GM21619 (cell line): ENCODE measurements around the gene PTPN20.
A peak's percentile ranks its signal among the peaks of the same experiment; 100 is the strongest.

Source experiments
- ATAC-seq: cut with Tn5 transposase; IDR thresholded peaks from one replicate; pipeline ENCODE4 v1.9.1; 2021; ENCODE audit not compliant: unreplicated experiment

PTPN20 gene

DNA sequence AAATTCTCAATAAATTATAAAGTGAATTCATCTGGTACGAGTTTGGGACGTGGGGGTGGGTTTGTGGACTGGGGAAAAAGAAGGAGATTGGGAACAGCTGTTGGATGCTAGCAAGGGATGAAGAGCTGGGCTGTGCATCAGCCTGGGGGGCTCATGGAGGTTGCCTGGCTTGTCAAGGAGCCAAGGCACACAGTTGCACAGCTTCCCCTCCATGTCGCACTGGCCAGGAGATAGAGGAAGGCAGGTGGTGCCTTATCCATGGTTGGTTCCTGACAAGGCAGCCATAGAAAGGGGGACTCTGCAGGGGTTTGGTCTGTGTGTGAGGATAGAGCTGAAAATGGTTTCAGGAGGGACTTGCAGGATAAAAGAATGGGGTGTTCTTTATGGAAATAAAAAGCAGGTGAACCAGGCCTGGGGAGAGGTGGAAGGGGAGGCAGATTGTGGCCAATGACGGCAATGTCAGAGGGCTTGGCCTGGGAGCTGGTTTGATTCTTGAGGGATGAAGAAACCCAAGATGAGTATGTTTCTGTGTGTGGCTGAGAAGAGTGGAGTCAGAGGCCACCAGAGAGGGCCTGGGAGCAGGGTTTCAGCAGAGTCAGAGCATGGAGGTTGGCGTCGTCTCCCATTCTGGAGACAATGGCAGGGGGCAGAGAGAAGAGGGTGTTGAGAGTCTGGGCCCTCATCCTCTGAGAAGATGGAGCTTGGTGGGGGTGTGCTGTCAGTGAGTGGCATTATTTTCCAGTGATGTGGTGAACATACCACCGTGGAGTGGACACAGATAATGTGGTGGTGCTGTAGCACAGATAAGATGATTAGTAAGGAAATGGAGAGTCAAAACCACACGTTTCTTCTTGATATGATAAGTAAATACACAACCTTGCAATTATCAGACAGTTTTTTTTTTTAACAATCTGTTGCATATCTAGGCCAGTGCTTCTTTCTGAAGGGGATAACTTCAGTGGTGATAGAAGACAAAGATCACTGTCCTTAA, 108.2 kb downstream of the PTPN20 start:
- no peak for ATAC-seq

DNA sequence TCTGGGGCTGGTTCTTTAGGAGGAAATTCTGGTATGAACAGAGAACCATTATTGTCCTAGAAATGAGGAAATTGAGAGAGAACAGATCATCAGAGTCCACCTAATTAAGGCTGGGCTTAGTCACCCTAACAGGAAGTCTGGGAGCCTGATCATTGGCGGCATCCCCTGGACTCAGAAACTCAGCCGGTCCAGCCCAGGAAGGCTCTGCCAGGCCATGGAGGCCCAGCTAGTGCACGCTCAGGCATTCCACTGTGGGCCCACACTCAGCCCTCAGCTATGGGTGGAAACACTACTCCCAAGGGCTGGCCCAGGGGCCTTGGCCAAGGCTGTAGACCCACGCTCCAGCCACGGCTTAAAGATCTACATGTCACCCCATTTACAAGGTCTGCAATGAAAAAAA, 109.2 kb downstream of the PTPN20 start:
- ATAC-seq, result no peak

DNA sequence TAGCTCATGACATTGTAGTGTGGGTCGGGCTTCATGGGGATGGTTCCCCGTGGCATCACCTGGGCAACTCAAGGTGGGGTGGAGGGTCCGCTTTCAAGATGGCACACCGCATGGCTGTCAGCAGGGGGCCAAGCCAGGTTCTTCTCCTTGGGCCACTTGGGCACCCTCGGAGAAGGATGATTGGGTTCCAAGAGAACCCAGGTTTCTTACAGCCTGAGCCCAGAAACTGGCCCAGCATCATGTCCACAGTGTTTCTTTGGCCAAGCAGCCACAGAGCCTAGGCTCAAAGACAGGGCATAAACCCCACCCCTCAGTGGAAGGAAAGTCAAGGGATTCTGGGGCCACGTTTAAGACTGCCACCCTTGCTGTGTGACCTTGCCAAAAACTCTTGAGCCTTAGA, 110.6 kb downstream of the PTPN20 start:
- ATAC-seq, result no peak

- no peak for ATAC-seq
Measured at GRCh38 chr10:47022311-47023131, 111.3 kb downstream of the PTPN20 start.

DNA sequence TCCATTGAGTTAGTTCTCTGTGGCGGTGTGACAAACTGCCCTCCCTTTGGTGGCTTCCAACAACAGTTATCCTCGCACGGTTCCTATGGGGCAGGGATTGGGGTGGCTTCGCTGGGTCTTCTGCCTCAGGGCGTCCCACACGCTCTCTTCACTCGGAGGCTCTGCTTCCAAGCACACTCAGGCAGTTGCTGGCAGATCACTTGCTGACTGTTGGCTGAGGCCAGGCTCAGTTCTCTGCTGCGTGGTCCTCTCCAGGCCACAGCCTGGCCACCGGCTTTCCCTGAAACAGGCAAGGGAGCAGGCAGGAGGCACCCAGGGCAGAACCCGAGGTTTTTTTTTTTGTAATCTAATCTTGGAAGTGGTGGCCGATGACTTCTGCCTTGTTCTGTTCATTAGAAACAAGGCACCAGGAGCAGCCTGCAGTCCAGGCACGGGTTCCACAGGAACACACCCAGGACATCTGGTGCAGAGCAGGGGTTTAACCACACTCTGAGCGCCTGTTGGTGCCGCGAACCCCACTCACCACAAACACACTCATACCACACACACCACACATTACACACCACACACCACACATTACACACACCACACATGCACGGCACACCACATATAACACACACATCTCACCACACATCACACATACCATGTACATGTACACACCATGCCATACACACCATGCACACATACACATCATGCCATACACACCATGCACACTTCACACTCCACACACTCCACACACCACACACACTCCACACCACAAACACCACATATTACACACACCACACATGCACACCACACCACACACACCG, 112.2 kb downstream of the PTPN20 start:
- ATAC-seq, result no peak

DNA sequence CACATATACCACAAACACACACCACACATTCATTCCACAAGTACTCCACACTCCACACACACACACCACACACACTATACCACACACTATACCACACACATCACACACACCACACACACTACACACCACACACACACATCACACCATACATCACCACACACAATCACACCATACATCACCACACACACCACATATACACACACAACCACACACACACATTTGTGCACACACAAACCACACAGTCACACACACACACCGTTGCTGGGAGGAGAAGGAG, 112.8 kb downstream of the PTPN20 start:
- ATAC-seq, result no peak

DNA sequence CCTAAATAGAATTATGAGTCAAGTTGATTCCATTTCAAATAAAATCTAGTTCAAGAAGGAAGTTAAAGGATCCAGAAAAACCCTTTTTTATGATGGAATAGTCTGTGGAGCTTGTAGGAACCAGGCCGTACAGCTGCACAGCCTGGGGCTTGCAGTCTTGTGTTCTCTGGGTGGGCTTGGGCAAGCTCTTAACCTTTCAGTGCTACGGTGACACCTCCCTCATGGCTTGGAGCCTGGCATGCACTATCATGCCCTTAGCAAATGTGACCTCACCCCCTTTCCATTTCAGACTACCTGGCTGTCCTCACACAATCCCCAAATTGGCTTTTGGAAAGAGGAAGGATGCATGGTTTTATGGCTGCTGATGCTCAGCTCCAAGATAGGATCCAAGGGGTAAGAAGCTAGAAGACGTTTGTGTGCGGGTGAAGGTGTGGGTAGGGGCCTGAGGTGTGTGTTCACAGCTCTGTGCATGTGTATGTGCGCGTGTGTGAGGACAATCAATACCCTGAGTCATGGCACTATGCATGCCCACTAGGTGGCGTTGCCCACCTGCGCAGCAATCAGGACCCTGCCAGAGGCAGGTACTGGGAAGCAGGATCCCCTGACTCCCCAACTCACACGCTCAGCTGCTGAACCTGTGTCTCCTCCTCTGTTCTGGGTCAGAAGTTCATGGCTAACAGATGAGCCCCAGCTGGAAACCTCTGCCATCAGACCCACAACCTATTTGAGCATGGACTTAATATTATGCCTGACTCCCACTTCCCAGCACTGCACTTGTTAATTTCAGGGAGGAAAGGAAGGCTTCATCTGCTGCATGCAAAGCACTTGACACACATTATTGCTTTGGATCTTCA, 113.4 kb downstream of the PTPN20 start:
- ATAC-seq, result peak; percentile 66

GRCh38 chr10:47025253-47025539, 114.0 kb downstream of the PTPN20 start:
- no peak for ATAC-seq

DNA sequence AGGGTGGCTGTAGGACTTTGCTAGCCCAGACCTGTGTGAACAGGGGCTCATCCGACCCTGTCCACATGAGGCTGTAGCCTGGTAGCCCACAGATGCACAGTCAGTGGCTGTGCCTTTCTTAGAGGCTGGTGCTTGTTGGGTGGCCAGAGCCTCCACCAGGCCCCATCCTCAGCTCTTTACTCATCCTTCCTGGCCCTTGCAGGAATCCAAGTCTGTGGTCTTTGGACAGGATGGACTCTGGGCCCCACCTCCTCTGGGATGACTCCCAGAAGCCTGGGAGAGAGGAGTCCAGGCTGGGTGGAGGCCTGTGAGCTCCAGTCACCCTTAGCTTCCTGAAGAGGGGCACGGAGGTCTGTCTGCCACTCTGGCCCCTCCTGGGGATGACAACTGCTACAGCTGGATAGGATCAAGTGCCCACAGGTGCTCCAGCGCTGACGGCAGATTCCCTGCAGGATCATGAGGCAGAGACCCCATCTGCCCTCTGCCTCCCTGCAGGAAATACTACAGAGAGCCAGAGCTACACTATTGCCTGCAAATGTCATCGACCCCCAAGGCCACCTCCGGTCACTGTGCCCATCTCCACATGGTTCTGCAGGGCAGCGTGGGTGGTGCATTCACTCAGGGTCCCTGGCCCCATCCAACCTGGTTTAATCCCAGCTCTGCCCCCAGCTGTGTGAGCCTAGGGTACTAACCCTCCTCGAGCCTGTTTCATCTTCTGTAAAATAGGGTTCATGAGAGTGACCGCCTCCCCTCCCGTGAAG, 114.5 kb downstream of the PTPN20 start:
- no peak for ATAC-seq

DNA sequence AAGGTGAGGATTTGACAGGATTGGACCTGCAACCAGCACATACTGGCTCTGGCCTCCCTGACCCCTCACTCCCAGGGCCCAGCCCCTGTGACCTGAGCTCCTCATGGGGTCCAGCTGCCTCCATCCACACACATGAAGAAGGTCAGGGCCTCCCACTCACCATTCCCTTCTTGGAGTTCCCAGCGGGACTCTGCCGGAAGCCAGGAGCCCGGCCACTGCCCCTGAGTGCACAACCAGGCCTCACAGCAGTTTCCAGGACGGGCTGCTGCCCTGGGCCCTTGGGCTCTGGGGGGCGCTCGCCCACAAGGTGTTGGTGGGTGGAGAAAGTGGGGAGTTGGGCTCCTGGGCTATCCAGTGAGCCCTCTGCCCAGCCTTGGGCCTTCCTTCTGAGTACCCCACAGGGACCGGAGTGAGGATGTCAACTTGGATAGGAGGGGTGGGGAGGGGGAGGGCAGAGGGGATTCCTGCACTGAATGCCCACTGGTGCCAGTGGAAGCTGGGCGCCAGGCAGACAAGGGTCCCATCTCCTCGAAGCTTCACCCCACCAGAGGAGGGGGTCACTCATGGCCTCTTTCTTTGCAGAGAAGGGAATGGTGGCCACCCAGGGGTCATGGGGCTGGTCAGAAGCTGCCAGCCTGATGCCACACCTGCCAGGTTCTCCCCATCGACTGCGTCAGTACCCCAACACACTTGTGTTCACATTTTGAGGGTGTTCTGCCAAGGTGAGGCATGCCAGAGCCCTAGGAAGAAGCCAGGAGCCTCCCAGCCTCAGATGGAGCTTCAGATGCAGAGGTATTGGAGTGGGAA, 115.3 kb downstream of the PTPN20 start:
- no peak for ATAC-seq

- no peak for ATAC-seq
Measured at GRCh38 chr10:47027108-47027783, 116.0 kb downstream of the PTPN20 start.

DNA sequence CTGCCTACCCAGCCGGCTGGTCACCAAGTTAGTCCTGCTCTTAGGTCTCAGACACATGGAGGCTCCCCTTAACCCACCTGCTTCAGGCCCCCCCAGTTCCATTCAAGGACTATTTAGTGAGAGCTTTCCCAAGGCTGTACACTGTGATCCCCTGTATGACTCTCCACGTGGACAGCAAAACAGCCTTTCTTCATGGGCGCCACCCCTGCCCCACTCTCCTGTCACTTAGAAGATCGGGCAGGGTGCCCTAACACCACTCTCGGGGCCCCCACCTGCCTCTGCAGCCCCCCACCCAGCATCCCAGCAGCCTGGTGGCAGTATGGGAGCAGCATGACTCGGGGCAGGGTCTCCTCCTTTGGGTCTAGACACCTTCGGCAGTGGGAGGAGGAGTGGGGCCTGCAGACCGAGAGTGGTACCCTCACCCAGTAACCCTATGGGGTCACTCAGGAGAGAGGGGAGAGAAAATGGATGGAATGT, 116.6 kb downstream of the PTPN20 start:
- ATAC-seq, result no peak

GRCh38 chr10:47028466-47028865, 117.2 kb downstream of the PTPN20 start:
- no peak for ATAC-seq

DNA sequence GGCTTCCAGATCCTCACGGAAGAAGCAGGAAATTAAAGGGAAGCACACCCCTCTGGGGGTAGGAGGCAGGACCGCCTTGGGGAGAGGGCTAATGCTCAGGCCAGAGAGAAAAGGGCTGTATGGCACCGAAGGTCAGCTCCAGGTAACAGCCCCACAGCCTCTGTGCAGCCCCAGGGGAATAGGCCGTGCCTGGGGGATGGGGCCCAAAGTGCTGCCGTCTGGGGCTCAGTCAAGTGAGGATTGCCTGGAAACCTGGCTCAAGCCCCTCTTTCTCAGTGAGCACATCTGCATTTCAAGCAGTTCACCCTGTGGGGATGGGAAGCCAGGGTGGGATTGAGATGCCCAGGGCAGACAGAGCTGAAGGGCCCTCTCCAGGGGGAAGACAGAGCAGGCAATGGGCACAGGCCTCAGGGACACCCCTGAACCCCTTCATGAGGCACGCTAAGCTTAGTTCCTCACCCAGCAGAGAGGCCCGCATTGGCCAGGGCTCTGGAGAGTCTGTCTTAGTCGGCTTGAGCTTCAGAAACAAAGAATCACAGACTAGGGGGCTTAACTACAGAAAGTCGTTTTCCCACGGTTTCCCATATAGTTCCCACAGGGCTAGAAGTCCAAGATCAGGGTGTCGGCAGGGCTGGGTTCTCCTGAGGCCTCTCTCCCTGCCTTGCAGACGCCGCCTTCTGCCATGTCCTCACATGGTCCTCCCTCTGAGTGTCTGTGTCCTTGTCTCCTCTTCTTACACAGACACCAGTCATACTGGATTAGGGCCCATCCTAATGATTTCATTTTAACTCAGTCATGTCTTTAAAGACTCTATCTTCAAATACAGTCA, 118.2 kb downstream of the PTPN20 start:
- ATAC-seq, result no peak

DNA sequence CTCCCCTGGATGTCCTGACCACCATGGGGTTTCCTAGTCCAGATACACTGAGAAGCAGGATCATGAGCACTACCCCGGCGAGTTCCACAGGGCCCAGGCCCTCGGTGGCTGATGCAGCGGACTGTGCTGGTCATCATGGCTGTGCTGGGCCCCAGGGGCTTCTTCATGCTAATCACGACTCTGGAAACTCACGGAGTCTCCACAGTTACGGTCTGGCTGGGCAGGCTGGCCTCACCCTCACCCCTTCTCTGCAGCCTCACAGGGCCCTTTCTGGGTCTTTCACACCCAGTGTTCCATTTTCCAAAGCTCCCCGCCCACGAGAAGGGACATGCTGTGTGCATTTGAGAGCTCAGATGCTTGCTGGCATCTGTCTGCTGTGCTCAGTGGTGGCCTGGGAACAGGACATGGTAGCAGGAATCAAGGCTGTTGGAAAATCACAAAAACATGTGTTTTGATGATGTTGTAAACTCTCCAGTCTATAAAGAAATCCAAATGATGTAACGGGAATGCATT, 119.0 kb downstream of the PTPN20 start:
- ATAC-seq, result no peak

GRCh38 chr10:47031211-47031900, 120.1 kb downstream of the PTPN20 start:
- ATAC-seq, result no peak
